ENCODE results near the gene CA10.

- TF ChIP-seq, protein P1, sequence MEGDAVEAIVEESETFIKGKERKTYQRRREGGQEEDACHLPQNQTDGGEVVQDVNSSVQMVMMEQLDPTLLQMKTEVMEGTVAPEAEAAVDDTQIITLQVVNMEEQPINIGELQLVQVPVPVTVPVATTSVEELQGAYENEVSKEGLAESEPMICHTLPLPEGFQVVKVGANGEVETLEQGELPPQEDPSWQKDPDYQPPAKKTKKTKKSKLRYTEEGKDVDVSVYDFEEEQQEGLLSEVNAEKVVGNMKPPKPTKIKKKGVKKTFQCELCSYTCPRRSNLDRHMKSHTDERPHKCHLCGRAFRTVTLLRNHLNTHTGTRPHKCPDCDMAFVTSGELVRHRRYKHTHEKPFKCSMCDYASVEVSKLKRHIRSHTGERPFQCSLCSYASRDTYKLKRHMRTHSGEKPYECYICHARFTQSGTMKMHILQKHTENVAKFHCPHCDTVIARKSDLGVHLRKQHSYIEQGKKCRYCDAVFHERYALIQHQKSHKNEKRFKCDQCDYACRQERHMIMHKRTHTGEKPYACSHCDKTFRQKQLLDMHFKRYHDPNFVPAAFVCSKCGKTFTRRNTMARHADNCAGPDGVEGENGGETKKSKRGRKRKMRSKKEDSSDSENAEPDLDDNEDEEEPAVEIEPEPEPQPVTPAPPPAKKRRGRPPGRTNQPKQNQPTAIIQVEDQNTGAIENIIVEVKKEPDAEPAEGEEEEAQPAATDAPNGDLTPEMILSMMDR (IDR thresholded peaks at IDR 0.05) = no peak
- TF ChIP-seq POLR2A (IDR thresholded peaks at IDR 0.05) = no peak
These were observed 147.4 kb downstream of the CA10 start for GRCh38 chr17:52011064-52011463.
